ENCODE data around the gene SORCS3.

SORCS3 gene

DNA sequence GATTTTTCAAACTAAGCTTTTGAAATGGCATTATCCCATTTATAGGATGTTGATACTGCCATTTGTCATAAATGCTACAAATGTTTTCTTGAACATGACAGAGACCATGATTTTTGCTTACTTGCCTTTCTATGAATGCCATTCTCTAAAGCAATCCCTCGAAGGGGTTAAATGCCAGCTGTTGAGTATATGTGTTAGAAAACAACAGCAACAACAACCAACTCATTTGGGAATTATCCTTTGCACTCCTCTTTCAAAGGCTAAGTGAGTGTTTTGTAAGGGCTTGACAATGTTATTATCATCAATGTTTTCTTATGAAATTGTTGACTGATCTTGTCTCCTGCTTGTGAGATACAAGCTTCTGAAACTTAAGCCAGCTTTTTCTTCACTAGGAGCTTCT is 529.4 kb downstream of the SORCS3 start:
- H3K36me3 Mint-ChIP-seq: no peaks in the 10 kb centered on the region
- DNase-seq: no peak
- H3K4me1 Mint-ChIP-seq: no peaks in the 10 kb centered on the region
- peaks cover 7 to 15% of the 10 kb centered on the region in 2 donors for H3K9me3 Mint-ChIP-seq
- ATAC-seq (replicated peaks): no peak
- no peaks in the 10 kb centered on the region for H3K27me3 Mint-ChIP-seq
- H3K4me3 Mint-ChIP-seq: no peak overlapping the region
- no peak overlapping the region for H3K27ac Mint-ChIP-seq

DNA sequence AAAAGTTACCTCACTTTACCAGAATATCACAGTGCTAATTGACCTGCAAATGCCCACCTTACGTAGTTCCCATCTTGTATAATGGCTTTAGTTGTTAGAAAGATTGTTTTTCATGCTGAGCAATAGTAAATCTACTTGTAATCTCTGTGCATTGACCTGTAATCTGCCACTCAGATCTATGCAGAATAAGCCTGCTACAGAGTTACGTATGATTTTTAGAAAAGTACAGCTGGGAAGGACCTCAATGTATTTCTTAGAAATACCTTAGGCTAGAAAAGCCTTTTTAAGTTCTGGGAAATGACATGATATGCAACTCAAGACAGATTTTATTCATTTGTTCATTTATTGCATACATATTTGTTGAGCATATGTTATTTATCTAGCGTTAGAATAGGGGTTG is 530.9 kb downstream of the SORCS3 start:
- no peaks in the 10 kb centered on the region for H3K27me3 Mint-ChIP-seq
- no peaks in the 10 kb centered on the region for H3K4me1 Mint-ChIP-seq
- peaks cover 7 to 15% of the 10 kb centered on the region in 2 donors for H3K9me3 Mint-ChIP-seq
- H3K36me3 Mint-ChIP-seq: no peaks in the 10 kb centered on the region
- DNase-seq: no peak
- no peak overlapping the region for H3K27ac Mint-ChIP-seq
- no peak overlapping the region for H3K4me3 Mint-ChIP-seq
- no peak for ATAC-seq (replicated peaks)

DNA sequence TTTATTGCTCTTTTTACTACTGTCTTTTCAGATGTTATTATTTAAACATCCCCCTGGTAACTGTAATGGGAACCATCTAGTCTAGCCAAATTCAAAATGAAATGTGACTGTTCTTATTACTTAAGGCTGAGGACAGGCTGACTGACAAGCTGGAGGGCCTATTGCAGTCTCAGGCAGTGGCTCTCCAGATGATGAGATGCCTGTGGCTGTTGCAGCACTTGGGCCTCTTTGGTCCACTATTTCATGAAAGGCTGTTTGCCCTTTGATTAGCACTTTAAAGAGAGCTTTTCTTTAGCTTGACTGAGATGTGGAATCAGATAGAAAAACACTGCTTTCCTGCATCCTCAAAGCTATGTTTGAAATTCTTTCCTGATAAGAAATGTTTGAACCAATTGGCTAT is 540.5 kb downstream of the SORCS3 start:
- no peaks in the 10 kb centered on the region for H3K36me3 Mint-ChIP-seq
- no peaks in the 10 kb centered on the region for H3K9me3 Mint-ChIP-seq
- H3K4me3 Mint-ChIP-seq: no peak overlapping the region
- ATAC-seq (replicated peaks) (no peak), DNase-seq (no peak)
- no peaks in the 10 kb centered on the region for H3K4me1 Mint-ChIP-seq
- H3K27me3 Mint-ChIP-seq: no peaks in the 10 kb centered on the region
- no peak overlapping the region for H3K27ac Mint-ChIP-seq

DNA sequence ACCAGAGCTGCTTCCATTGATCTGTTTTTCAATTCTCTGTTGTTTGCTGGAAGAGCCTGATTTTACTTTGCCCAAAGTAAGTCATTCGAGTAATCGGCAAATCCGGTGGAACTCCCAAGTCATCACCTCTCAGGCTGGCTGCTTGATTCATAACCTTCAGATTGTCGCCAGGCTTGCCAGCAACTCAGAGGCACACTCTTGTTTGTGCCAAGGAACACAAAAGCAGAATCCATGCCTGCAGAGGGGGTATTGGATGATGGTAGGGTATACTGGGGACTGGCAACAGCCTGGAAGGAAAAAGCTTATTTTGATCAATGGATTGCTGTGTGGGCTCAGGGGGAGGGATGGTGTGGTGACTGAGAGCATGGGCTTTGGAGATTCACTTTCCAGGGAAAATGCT is 542.4 kb downstream of the SORCS3 start:
- no peak for DNase-seq
- no peak for ATAC-seq (replicated peaks)
- no peak overlapping the region for H3K4me3 Mint-ChIP-seq
- no peak overlapping the region for H3K27ac Mint-ChIP-seq
- no peaks in the 10 kb centered on the region for H3K4me1 Mint-ChIP-seq
- no peaks in the 10 kb centered on the region for H3K27me3 Mint-ChIP-seq
- no peaks in the 10 kb centered on the region for H3K36me3 Mint-ChIP-seq
- H3K9me3 Mint-ChIP-seq: peaks cover 0 to 2% of the 10 kb centered on the region in 2 donors

DNA sequence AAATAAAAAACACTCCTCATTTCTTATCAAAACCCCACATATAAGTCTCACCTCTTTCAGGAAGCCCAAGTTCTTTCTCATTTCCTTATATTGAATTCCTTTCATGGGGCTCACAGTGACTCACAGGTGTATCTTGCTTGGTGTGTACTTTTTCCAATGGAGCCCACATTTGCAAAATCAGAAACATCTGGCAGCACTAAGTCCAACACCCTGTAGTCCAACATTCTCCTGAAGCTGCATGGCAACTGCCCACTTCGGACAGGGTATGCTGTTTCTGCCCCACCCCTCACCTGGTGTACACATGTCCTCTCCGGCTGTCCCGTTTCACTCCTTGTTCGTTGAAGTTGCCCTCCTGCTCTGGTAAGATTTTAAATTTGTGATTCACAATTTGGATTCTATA is 544.1 kb downstream of the SORCS3 start:
- Mint-ChIP-seq H3K4me1 (no peaks in the 10 kb centered on the region), H3K36me3 (no peaks in the 10 kb centered on the region), H3K27me3 (no peaks in the 10 kb centered on the region), H3K4me3 (no peak overlapping the region), H3K9me3 (peaks cover 0 to 3% of the 10 kb centered on the region in 2 donors), H3K27ac (no peak overlapping the region)
- DNase-seq (no peak), ATAC-seq (replicated peaks) (no peak)

DNA sequence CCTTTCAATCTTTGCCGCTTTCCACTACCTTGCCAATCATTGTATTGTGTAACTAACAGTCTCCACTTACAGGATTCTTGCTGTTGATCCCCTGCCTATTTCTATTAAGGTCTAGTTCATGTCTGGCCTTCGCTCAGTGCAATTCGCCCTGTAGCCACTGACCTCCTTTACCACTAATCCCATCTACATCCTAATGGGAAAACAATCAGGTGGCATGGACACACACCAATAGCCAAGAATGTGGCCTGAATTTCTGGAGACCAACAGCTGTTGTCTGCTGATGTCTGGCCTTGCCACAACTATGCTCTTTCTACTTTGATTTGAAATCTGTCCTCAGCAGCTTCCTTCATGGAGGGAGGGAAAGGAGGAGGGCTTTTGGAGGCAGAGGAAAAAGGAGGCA is 546.2 kb downstream of the SORCS3 start:
- ATAC-seq (replicated peaks) (no peak), DNase-seq (no peak)
- Mint-ChIP-seq H3K36me3 (no peaks in the 10 kb centered on the region), H3K4me1 (no peaks in the 10 kb centered on the region), H3K4me3 (no peak overlapping the region), H3K27ac (no peak overlapping the region), H3K9me3 (peaks cover 0 to 3% of the 10 kb centered on the region in 2 donors), H3K27me3 (no peaks in the 10 kb centered on the region)

DNA sequence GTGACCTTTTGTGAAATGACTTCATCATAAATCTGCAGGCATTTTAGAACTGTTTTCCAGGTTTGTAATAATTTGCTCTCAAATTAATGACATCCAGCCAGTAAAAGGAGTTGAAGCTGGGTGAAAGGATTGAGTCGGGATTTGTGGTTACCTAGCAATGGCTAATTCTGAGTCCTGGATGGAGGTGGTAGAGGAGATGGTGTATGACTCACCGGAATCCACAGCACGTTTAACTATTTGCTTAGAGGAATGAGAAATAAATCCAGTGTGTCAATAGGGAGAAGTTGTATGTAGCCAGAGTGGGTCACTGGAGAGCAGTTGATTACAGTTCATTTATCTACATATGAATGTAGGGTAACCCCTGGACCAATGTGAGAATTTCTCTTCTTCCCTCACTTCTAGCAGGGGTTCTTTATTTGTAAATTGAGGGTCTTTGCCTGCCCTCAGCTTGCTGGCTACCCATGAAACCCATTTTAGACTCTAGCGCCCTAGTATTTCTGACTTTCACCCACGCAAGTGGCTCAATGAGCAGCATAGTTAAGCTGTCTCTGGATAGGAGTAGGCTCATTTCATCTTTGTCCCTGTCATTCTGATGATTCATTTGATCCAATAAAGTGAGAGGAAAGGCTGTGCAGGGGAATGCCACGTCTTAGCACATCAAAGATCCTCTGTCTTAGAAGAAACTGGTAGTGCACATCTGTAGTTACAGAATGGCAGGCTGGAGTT is 547.8 kb downstream of the SORCS3 start:
- no peaks in the 10 kb centered on the region for H3K36me3 Mint-ChIP-seq
- DNase-seq: no peak
- H3K4me3 Mint-ChIP-seq: no peak overlapping the region
- ATAC-seq (replicated peaks): no peak
- peaks cover 0 to 4% of the 10 kb centered on the region in 2 donors for H3K9me3 Mint-ChIP-seq
- H3K4me1 Mint-ChIP-seq: no peaks in the 10 kb centered on the region
- no peaks in the 10 kb centered on the region for H3K27me3 Mint-ChIP-seq
- H3K27ac Mint-ChIP-seq: no peak overlapping the region

DNA sequence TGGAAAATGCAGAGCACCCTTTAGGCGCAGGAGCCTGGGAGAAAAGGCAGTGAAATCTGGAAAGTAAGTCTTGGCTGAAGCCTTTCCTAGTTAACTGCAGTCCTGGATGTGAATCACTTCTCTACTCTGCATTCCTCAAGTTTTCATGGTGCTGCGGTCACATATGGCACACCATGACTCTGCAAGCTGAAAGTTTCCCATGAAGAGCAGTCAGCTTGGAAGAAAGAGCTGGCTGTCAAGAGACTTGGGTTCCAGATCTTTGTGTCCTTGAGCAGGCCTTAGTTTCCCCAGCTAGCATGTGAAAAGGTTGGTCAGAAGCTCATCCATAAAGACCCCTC is 548.3 kb downstream of the SORCS3 start:
- Mint-ChIP-seq H3K36me3 (no peaks in the 10 kb centered on the region), H3K9me3 (peaks cover 0 to 4% of the 10 kb centered on the region in 2 donors), H3K27ac (no peak overlapping the region), H3K4me3 (no peak overlapping the region), H3K4me1 (no peaks in the 10 kb centered on the region), H3K27me3 (no peaks in the 10 kb centered on the region)
- ATAC-seq (replicated peaks) (no peak), DNase-seq (no peak)

DNA sequence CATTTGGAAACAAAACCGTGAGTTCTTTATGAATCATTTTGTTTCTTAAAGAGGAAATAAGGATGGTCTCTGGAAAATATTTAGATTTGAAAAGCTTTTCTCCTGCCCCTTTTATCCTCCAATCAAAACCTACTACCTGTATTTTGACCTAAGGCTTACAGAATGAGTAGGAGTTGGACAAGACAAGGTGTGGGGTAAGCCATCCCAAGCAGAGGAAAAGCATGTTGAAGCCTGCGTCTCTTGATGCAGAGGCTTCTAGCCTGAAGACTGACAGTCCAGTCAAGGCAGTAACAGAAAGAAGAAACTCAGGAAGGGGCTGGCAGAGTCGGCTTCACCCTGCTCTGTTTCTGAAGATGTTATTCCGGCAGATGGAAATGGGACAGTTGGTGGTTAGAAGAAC is 551.1 kb downstream of the SORCS3 start:
- no peak overlapping the region for H3K4me3 Mint-ChIP-seq
- H3K9me3 Mint-ChIP-seq: peaks cover 3 to 6% of the 10 kb centered on the region in 2 donors
- ATAC-seq (replicated peaks): no peak

DNA sequence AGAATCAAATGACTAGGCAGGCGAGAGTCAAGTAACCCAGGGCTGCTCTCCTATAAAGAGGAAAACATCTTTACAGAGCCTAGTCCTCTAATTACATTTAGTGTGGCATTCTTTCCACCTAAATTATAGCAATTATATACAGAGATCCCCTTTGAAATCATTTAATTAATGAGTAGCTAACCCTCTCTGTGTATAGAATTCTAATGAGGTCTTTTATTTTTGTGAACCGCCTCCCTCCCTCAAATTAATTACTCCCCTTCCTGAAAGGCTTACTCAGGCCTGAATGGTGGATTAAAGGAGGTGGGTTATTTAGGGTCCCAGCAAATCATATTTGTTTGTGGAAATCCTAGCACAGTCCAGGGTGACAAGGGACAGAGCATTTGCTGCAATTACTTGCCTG is 551.8 kb downstream of the SORCS3 start:
- Mint-ChIP-seq H3K36me3 (no peaks in the 10 kb centered on the region), H3K27ac (no peak overlapping the region), H3K27me3 (no peaks in the 10 kb centered on the region), H3K9me3 (peaks cover 3 to 6% of the 10 kb centered on the region in 2 donors), H3K4me3 (no peak overlapping the region), H3K4me1 (no peaks in the 10 kb centered on the region)
- DNase-seq: no peak
- ATAC-seq (replicated peaks): no peak

More for the DNA sequence above, 551.1 kb downstream of the SORCS3 start:
- no peaks in the 10 kb centered on the region for H3K36me3 Mint-ChIP-seq
- no peak overlapping the region for H3K27ac Mint-ChIP-seq
- no peaks in the 10 kb centered on the region for H3K4me1 Mint-ChIP-seq
- H3K27me3 Mint-ChIP-seq: no peaks in the 10 kb centered on the region
- DNase-seq: no peak

DNA sequence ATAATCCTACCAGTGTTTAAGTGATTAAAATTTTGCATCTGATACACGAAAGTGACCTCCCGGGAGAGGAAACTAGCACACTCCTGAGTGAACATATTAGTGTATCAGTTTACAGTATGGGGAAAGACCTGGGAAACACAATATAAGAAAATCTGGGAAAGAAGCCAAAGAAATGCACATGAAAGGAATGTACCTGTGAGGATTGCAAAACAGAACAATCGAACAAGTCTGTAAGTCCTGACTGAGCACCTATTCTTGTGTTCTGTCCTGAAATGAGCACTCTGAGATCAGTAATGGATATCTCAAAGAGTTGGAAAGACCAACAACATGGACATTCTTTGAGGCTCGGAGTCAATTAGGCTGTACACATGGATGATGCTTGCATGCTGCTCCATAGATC is 554.7 kb downstream of the SORCS3 start:
- H3K36me3 Mint-ChIP-seq: no peaks in the 10 kb centered on the region
- H3K27ac Mint-ChIP-seq: no peak overlapping the region
- peaks cover 1 to 6% of the 10 kb centered on the region in 2 donors for H3K9me3 Mint-ChIP-seq
- no peak overlapping the region for H3K4me3 Mint-ChIP-seq
- no peaks in the 10 kb centered on the region for H3K4me1 Mint-ChIP-seq
- H3K27me3 Mint-ChIP-seq: no peaks in the 10 kb centered on the region
- DNase-seq: no peak
- ATAC-seq (replicated peaks): no peak

DNA sequence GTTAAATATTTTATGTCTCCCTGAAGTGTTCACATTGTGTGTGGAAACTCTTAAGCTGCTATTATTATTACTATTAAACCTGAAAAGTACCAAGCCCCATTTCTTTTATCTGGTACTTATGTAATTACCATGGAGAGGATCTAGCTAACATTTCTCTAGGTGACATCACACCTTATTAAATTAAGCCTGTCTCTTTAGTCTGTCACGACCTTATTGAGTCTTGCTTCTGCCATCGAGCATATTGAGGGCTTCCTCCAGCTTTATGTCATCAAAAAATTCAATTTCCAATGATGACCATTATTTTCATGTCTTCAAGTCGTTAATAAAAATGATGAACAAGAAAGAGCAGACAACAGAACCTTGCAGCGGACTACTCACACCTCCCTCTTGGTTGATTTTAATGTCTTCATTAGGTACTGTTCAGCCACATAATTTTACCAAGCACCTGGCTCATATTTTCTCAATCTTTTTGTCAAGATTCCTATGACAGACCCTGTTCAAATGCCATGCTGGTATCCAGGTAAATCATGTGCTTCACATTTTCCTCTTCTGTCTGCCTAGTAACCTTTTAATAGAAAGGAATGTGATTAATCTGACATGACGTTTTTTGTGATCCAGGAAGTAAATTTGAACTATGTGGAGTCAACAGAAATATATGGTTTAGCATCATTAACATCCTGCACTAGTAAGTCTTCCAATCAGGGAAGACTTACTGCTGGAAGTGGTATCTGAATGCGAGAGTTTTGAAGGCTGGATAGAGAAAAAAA is 556.7 kb downstream of the SORCS3 start:
- Mint-ChIP-seq H3K27ac (no peak overlapping the region), H3K36me3 (no peaks in the 10 kb centered on the region), H3K4me3 (no peak overlapping the region), H3K4me1 (no peaks in the 10 kb centered on the region), H3K27me3 (no peaks in the 10 kb centered on the region), H3K9me3 (peaks cover 1 to 6% of the 10 kb centered on the region in 2 donors)
- ATAC-seq (replicated peaks) (no peak), DNase-seq (no peak)

DNA sequence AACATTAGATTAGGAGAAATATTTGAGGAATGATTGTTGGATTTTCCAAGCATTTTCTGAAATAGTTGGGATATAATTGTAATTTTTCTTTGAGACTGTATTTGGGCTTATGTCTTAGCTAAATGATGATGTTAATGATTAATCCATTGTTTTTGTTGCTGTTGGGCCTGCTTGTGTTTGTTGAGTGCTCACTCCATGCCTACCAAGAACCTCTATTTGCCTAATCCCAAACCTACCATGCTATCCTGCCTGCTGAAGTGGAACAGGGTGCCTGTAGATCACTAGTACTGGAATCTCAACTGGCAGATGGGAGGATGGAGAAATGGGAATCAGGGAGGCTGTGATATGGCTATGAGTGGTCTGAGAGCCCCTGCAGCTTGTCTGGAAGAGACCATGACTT is 565.5 kb downstream of the SORCS3 start:
- Mint-ChIP-seq H3K4me3 (no peak overlapping the region), H3K27me3 (no peaks in the 10 kb centered on the region), H3K27ac (no peak overlapping the region), H3K36me3 (no peaks in the 10 kb centered on the region), H3K9me3 (no peaks in the 10 kb centered on the region), H3K4me1 (no peaks in the 10 kb centered on the region)
- no peak for ATAC-seq (replicated peaks)
- no peak for DNase-seq

DNA sequence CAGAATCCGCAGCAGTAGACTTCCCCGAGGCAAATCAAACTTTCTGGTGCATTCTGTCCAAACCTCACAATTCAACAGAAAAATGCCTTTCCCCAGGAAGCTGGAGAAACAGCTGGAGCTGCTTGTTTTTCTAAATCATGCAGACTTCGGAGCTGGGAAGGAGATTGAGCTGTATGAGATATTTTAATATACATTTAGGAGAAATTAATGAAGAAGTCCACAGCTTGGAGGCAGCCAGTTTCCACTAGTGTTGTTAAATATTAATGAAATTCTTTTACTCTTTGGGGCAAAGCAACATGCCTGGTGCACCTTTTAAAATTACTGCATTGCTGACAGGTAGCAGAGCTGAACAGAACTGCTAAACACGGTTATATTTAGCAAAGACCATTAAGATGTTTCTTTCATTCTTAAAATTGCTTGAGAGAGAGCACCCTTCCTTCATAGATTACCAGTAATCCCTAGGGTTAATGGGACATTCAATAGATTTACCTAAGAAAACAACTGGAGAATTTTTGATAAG is 566.4 kb downstream of the SORCS3 start:
- Mint-ChIP-seq H3K27ac (no peak overlapping the region), H3K4me3 (no peak overlapping the region), H3K9me3 (no peaks in the 10 kb centered on the region), H3K36me3 (no peaks in the 10 kb centered on the region), H3K4me1 (no peaks in the 10 kb centered on the region), H3K27me3 (no peaks in the 10 kb centered on the region)
- DNase-seq (no peak), ATAC-seq (replicated peaks) (no peak)

DNA sequence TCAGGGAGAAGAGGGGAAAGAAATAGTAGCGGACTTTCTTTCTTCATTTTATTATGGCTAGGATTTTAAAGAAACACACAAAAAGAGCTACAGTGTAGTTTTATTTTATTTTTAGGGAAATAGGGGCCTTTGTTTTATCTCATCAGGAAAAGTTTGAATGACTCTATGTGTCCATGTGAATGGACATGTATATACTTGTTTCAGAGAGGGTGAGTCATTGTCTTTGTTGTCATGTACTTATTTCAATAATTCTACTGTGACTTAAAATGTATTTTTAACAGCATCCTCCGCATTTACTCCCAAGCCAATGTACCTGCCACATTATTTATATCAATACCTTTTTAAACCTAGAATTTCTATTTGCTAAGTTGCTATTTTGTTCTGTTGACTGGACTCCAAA is 569.5 kb downstream of the SORCS3 start:
- H3K4me1 Mint-ChIP-seq: no peaks in the 10 kb centered on the region
- H3K36me3 Mint-ChIP-seq: no peaks in the 10 kb centered on the region
- DNase-seq (no peak), ATAC-seq (replicated peaks) (no peak)
- no peak overlapping the region for H3K27ac Mint-ChIP-seq
- peaks cover 0 to 2% of the 10 kb centered on the region in 2 donors for H3K9me3 Mint-ChIP-seq
- no peak overlapping the region for H3K4me3 Mint-ChIP-seq
- H3K27me3 Mint-ChIP-seq: no peaks in the 10 kb centered on the region

Data from stimulated activated naive B cell treated with anti-CD40 and anti-IgM and Interleukin-4, amounts not matched to agents 10 μg/mL and 1 μg/mL and 100 μg/mL, for 72 hours (primary cell).